ENCODE results near the gene NCAM1.

DNA sequence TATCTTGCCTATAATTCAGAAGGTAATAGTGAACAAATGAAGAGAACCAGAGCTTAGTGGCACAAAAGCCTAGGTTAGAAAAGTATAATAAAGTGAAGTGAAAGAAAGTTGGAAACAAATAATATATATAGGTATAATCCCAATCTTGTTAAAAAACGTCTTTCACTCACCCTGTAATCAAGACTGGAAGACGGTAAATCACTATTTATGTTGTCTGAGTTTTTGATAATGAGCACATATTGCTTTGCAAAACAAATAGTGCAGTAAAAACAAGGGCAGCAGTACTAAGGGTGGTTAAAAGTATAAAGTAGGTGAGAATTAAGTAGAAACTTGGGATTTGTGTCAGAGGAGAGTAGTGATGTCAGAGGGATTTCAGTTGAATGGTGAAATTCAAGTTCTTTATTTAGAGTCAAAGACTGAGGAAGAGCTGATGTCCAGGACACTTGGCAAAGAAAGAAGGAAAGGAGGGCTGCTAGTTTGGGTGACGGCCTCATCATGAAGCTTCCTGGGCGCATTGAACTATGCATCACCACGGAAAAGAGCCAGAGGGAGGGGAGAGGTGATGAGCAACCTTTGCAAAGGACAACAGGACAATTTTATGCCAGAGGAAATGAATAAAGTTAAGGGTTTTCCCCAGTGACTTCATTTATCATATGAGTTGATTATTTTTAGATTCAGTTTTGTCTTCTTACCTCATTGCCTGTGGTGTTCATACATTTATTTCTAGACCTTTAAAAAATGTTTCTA lies 11.4 kb downstream of the NCAM1 start:
- TF ChIP-seq EP300 (IDR thresholded peaks at IDR 0.05; ENCODE audit: borderline replicate concordance) (no peak), YY1 (IDR thresholded peaks at IDR 0.05; ENCODE audit: low read depth) (no peak), TAF1 (IDR thresholded peaks at IDR 0.05; ENCODE audit: low read depth) (no peak), CREB1 (IDR thresholded peaks at IDR 0.05; ENCODE audit: low read depth) (no peak), TCF12 (IDR thresholded peaks at IDR 0.05; ENCODE audit: low read depth) (no peak), ZBTB7A (IDR thresholded peaks at IDR 0.05; ENCODE audit: low read depth) (no peak), FOXM1 (IDR thresholded peaks at IDR 0.05; ENCODE audit: borderline replicate concordance, low read depth) (no peak)
- TF ChIP-seq, protein P1, sequence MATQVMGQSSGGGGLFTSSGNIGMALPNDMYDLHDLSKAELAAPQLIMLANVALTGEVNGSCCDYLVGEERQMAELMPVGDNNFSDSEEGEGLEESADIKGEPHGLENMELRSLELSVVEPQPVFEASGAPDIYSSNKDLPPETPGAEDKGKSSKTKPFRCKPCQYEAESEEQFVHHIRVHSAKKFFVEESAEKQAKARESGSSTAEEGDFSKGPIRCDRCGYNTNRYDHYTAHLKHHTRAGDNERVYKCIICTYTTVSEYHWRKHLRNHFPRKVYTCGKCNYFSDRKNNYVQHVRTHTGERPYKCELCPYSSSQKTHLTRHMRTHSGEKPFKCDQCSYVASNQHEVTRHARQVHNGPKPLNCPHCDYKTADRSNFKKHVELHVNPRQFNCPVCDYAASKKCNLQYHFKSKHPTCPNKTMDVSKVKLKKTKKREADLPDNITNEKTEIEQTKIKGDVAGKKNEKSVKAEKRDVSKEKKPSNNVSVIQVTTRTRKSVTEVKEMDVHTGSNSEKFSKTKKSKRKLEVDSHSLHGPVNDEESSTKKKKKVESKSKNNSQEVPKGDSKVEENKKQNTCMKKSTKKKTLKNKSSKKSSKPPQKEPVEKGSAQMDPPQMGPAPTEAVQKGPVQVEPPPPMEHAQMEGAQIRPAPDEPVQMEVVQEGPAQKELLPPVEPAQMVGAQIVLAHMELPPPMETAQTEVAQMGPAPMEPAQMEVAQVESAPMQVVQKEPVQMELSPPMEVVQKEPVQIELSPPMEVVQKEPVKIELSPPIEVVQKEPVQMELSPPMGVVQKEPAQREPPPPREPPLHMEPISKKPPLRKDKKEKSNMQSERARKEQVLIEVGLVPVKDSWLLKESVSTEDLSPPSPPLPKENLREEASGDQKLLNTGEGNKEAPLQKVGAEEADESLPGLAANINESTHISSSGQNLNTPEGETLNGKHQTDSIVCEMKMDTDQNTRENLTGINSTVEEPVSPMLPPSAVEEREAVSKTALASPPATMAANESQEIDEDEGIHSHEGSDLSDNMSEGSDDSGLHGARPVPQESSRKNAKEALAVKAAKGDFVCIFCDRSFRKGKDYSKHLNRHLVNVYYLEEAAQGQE (IDR thresholded peaks at IDR 0.05; ENCODE audit: low read depth): no peak
- TF ChIP-seq, protein P2, sequence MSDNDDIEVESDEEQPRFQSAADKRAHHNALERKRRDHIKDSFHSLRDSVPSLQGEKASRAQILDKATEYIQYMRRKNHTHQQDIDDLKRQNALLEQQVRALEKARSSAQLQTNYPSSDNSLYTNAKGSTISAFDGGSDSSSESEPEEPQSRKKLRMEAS (IDR thresholded peaks at IDR 0.05): no peak

Measured in Ishikawa (cell line).